ENCODE measurements around the gene SEZ6. TPM values are rescaled to one million over a fixed set of nuclear protein-coding genes. Genes with fewer than 3 reads are reported as not detected.

SEZ6 gene
- total RNA-seq, 1 experiment from 2014 or later = not detected

DNA sequence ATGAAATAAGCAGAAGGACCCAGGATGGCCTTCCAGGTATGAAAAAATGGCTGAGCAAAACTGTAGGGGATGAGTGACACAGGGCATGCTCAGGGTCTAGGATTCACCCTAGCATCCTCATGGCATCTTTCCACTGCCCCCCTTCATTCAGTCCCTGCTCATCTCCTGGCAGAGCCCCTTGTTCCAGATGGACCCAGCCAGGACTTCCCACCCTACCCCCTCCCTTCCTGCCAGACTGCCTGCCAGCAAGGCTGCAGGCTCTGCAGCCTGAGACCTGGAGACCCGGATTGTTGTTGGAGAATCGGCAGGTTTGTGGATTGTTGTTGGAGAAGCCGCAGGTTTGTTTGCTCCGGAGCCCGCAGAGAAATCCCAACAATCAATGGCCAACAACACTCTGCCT, 6.6 kb downstream of the SEZ6 start:
- no peak for DNase-seq (ENCODE audit: low read depth, low spot score)
- no peaks in the 10 kb centered on the region for H3K9me3 ChIP-seq (ENCODE audit: control insufficient read depth, insufficient read depth, low read depth, low read length)
- POLR2A ChIA-PET = no interaction called here
- no peak for ATAC-seq
- no peaks in the 10 kb centered on the region for H3K36me3 ChIP-seq (ENCODE audit: control insufficient read depth, insufficient read depth, low read length)
- no peaks in the 10 kb centered on the region; the same call in 1 of the 2 replicates for H3K4me1 ChIP-seq (ENCODE audit: control insufficient read depth, insufficient read depth, low read length)
- peaks cover 3% of the 10 kb centered on the region; the same call in 1 of the 2 replicates for H3K27me3 ChIP-seq (ENCODE audit: control insufficient read depth, insufficient read depth, low read length)
- TF ChIP-seq, protein P1, sequence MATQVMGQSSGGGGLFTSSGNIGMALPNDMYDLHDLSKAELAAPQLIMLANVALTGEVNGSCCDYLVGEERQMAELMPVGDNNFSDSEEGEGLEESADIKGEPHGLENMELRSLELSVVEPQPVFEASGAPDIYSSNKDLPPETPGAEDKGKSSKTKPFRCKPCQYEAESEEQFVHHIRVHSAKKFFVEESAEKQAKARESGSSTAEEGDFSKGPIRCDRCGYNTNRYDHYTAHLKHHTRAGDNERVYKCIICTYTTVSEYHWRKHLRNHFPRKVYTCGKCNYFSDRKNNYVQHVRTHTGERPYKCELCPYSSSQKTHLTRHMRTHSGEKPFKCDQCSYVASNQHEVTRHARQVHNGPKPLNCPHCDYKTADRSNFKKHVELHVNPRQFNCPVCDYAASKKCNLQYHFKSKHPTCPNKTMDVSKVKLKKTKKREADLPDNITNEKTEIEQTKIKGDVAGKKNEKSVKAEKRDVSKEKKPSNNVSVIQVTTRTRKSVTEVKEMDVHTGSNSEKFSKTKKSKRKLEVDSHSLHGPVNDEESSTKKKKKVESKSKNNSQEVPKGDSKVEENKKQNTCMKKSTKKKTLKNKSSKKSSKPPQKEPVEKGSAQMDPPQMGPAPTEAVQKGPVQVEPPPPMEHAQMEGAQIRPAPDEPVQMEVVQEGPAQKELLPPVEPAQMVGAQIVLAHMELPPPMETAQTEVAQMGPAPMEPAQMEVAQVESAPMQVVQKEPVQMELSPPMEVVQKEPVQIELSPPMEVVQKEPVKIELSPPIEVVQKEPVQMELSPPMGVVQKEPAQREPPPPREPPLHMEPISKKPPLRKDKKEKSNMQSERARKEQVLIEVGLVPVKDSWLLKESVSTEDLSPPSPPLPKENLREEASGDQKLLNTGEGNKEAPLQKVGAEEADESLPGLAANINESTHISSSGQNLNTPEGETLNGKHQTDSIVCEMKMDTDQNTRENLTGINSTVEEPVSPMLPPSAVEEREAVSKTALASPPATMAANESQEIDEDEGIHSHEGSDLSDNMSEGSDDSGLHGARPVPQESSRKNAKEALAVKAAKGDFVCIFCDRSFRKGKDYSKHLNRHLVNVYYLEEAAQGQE (IDR thresholded peaks at IDR 0.05; ENCODE audit: insufficient read depth in 1 of 2, low read depth in 2 of 2, low read length in 1 of 2) = no peak
- no peak for TF ChIP-seq TCF7L2 (IDR thresholded peaks at IDR 0.05; ENCODE audit: low read depth, low read length)
- no peak for TF ChIP-seq SIN3A (IDR thresholded peaks at IDR 0.05; ENCODE audit: borderline replicate concordance, insufficient read depth, low read depth, low read length)
- no peak for TF ChIP-seq POLR2AphosphoS5 (IDR thresholded peaks at IDR 0.05; ENCODE audit: low read depth, low read length)
- TF ChIP-seq, protein P2, sequence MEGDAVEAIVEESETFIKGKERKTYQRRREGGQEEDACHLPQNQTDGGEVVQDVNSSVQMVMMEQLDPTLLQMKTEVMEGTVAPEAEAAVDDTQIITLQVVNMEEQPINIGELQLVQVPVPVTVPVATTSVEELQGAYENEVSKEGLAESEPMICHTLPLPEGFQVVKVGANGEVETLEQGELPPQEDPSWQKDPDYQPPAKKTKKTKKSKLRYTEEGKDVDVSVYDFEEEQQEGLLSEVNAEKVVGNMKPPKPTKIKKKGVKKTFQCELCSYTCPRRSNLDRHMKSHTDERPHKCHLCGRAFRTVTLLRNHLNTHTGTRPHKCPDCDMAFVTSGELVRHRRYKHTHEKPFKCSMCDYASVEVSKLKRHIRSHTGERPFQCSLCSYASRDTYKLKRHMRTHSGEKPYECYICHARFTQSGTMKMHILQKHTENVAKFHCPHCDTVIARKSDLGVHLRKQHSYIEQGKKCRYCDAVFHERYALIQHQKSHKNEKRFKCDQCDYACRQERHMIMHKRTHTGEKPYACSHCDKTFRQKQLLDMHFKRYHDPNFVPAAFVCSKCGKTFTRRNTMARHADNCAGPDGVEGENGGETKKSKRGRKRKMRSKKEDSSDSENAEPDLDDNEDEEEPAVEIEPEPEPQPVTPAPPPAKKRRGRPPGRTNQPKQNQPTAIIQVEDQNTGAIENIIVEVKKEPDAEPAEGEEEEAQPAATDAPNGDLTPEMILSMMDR (IDR thresholded peaks at IDR 0.05) = no peak
- no peak overlapping the region for H3K27ac ChIP-seq (ENCODE audit: low read length)
- in situ Hi-C loops (cut with HindIII; ENCODE audit: low pct_unique_long_range_greater_than_20kb, low sequenced_read_pairs) (no loop called here), intact Hi-C loops (cut with micrococcal nuclease; ENCODE audit: unreplicated experiment) (no loop called here)
- CTCF ChIA-PET = no interaction called here
- no TSS peak for BruUV-seq (replicated peaks)
- no peak overlapping the region for H3K4me3 ChIP-seq (ENCODE audit: low read depth in 2 of 2, low read length in 2 of 2)

DNA sequence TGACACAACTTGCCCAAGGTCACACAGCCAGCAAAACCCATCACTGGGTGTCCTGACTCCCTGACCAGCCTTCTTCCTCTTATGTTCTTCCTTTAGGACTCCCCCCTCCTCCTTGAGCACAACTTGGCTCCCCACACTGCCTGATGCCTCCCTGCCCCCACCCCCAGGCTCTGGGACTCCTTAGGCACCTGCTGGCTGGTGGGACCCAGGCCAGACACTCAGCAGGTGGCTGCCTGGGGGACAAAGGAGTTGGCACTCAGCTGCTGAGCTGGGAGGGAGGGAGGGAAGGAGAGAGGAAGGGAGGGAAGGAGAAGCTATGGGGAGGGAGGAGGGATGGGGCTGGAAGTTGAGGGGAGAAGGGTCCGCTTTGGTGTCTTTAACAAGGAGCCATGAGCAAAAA, 8.0 kb downstream of the SEZ6 start:
- intact Hi-C loops (cut with micrococcal nuclease; ENCODE audit: unreplicated experiment) (no loop called here), in situ Hi-C loops (cut with HindIII; ENCODE audit: low pct_unique_long_range_greater_than_20kb, low sequenced_read_pairs) (no loop called here)
- POLR2A ChIA-PET = no interaction called here
- ATAC-seq (no peak), DNase-seq (ENCODE audit: low read depth, low spot score) (no peak)
- no peaks in the 10 kb centered on the region for H3K27me3 ChIP-seq (ENCODE audit: control insufficient read depth, insufficient read depth, low read length)
- no peaks in the 10 kb centered on the region; the same call in 1 of the 2 replicates for H3K4me1 ChIP-seq (ENCODE audit: control insufficient read depth, insufficient read depth, low read length)
- H3K36me3 ChIP-seq (ENCODE audit: control insufficient read depth, insufficient read depth, low read length) = no peaks in the 10 kb centered on the region
- no peak overlapping the region for H3K27ac ChIP-seq (ENCODE audit: low read length)
- no TSS peak for BruUV-seq (replicated peaks)
- H3K4me3 ChIP-seq (ENCODE audit: low read depth in 2 of 2, low read length in 2 of 2) = no peak overlapping the region
- no peaks in the 10 kb centered on the region for H3K9me3 ChIP-seq (ENCODE audit: control insufficient read depth, insufficient read depth, low read depth, low read length)
- CTCF ChIA-PET = no interaction called here
- no peak for TF ChIP-seq TCF7L2 (IDR thresholded peaks at IDR 0.05; ENCODE audit: low read depth, low read length)
- TF ChIP-seq POLR2AphosphoS5 (IDR thresholded peaks at IDR 0.05; ENCODE audit: low read depth, low read length) = no peak
- TF ChIP-seq, protein P2 (IDR thresholded peaks at IDR 0.05) = no peak
- TF ChIP-seq SIN3A (IDR thresholded peaks at IDR 0.05; ENCODE audit: borderline replicate concordance, insufficient read depth, low read depth, low read length) = no peak
- TF ChIP-seq, protein P1 (IDR thresholded peaks at IDR 0.05; ENCODE audit: insufficient read depth in 1 of 2, low read depth in 2 of 2, low read length in 1 of 2) = no peak

All from Panc1 (cell line).